Neuronal stem cell (in vitro differentiated cells): ENCODE results near the gene NAV2.

Source experiments
- DNase-seq: peaks from one replicate; pipeline ENCODE4 v3.0.0-alpha.2; 2013; ENCODE audit warnings: low spot score
- H2AFZ ChIP-seq: one replicate; pipeline ENCODE4 v1.6.1; 2013; ENCODE audit warnings: mild to moderate bottlenecking, low read length, inconsistent platforms
- H2AK5ac ChIP-seq: 2 replicates; pipeline ENCODE4 v1.6.1; 2013; ENCODE audit warnings: low read depth, mild to moderate bottlenecking, inconsistent platforms, low read length, moderate library complexity, mixed read lengths
- H2BK120ac ChIP-seq: 2 replicates; pipeline ENCODE4 v1.6.1; 2013; ENCODE audit warnings: low read depth, mild to moderate bottlenecking, inconsistent platforms, low read length, moderate library complexity, mixed read lengths
- H2BK12ac ChIP-seq: one replicate; pipeline ENCODE4 v1.6.1; 2013; ENCODE audit warnings: low read length, inconsistent platforms
- H2BK15ac ChIP-seq: 2 replicates; pipeline ENCODE4 v1.6.1; 2013; ENCODE audit warnings: mild to moderate bottlenecking, low read length, inconsistent platforms, mixed read lengths
- H2BK5ac ChIP-seq: one replicate; pipeline ENCODE4 v1.6.1; 2013; ENCODE audit warnings: inconsistent platforms, mild to moderate bottlenecking, low read length, moderate library complexity
- H3K14ac ChIP-seq: one replicate; pipeline ENCODE4 v1.6.1; 2013; ENCODE audit warnings: low read length, inconsistent platforms
- H3K18ac ChIP-seq: 2 replicates; pipeline ENCODE4 v1.6.1; 2013; ENCODE audit warnings: low read length, inconsistent platforms
- H3K23ac ChIP-seq: 2 replicates; pipeline ENCODE4 v1.6.1; 2013; ENCODE audit warnings: low read depth, mild to moderate bottlenecking, mixed read lengths, low read length, inconsistent platforms; ENCODE audit not compliant: poor library complexity
- H3K27ac ChIP-seq: replicated peaks from 3 replicates; pipeline ENCODE4 v1.5.1; 2013; ENCODE audit warnings: low read length, inconsistent platforms
- H3K27me3 ChIP-seq, 3 experiments: 2 replicates each; pipeline ENCODE4 v1.6.1; 2013; ENCODE audit warnings: low read length in 3 of 3, mild to moderate bottlenecking in 2 of 3, inconsistent platforms in 1 of 3, low read depth in 1 of 3, mixed read lengths in 1 of 3, moderate library complexity in 1 of 3; ENCODE audit not compliant: control insufficient read depth in 3 of 3, insufficient read depth in 3 of 3
- H3K36me3 ChIP-seq, 2 donors: replicated peaks in 1 of 2; 2 replicates each; pipeline ENCODE4 v1.6.1; 2013; ENCODE audit warnings: low read length in 2 of 2; ENCODE audit not compliant: control insufficient read depth in 2 of 2, insufficient read depth in 2 of 2
- H3K4ac ChIP-seq: 2 replicates; pipeline ENCODE4 v1.6.1; 2013; ENCODE audit warnings: inconsistent platforms, mild to moderate bottlenecking, low read length, moderate library complexity
- H3K4me1 ChIP-seq, 2 donors: 1 replicate in 1 of 2; 2 replicates in 1 of 2; pipeline ENCODE4 v1.6.1; 2013; ENCODE audit warnings: low read length in 2 of 2, low read depth in 1 of 2; ENCODE audit not compliant: control insufficient read depth in 2 of 2, insufficient read depth in 1 of 2
- H3K4me2 ChIP-seq: one replicate; pipeline ENCODE4 v1.6.1; 2013; ENCODE audit warnings: mild to moderate bottlenecking, low read length, inconsistent platforms; ENCODE audit not compliant: insufficient read depth, poor library complexity, severe bottlenecking
- H3K4me3 ChIP-seq, 2 donors: 2 replicates each; pipeline ENCODE4 v1.5.1; 2013; ENCODE audit warnings: low read length in 2 of 2, mild to moderate bottlenecking in 2 of 2, inconsistent platforms in 1 of 2, moderate library complexity in 1 of 2
- H3K79me1 ChIP-seq: one replicate; pipeline ENCODE4 v1.6.1; 2013; ENCODE audit warnings: low read depth, mild to moderate bottlenecking, inconsistent platforms, low read length, moderate library complexity
- H3K9ac ChIP-seq: one replicate; pipeline ENCODE4 v1.6.1; 2013; ENCODE audit warnings: mild to moderate bottlenecking, low read depth, low read length, inconsistent platforms; ENCODE audit not compliant: poor library complexity
- H3K9me3 ChIP-seq, 2 donors: replicated peaks in 1 of 2; 2 replicates each; pipeline versions ENCODE3 to v1.6.1; 2013; ENCODE audit warnings: low read length in 2 of 2, mild to moderate bottlenecking in 2 of 2, inconsistent platforms in 1 of 2, low read depth in 1 of 2, mixed read lengths in 1 of 2, moderate library complexity in 1 of 2; ENCODE audit not compliant: control insufficient read depth in 2 of 2, insufficient read depth in 1 of 2
- H4K8ac ChIP-seq: one replicate; pipeline ENCODE4 v1.6.1; 2013; ENCODE audit warnings: low read depth, mild to moderate bottlenecking, inconsistent platforms, low read length, moderate library complexity
- H4K91ac ChIP-seq: one replicate; pipeline ENCODE4 v1.6.1; 2013; ENCODE audit warnings: low read length, low read depth, mild to moderate bottlenecking, inconsistent platforms; ENCODE audit not compliant: poor library complexity
- WGBS, 2 donors: extraction: QIAGEN DNeasy Blood & Tissue Kit; methylation state at CpG; one replicate each; pipeline ENCODE4 v1.1.7; 2013; ENCODE audit warnings: missing lambda C conversion rate in 2 of 2, mixed read lengths in 1 of 2; ENCODE audit not compliant: insufficient read length in 2 of 2, insufficient replicate concordance in 1 of 2; ENCODE audit errors: extremely low coverage in 2 of 2; 5-methylcytosine and 5-hydroxymethylcytosine counted together

Gene NAV2

GRCh38 chr11:19848219-19848618 lies 135.6 kb downstream of the NAV2 start:
- Histone ChIP-seq H4K91ac (no peak overlapping the region), H2BK15ac (no peak overlapping the region), H3K4me2 (no peak overlapping the region), H3K4ac (no peak overlapping the region), H3K27me3 (no peaks in the 10 kb centered on the region), H2AK5ac (no peak overlapping the region), H2AFZ (no peak overlapping the region), H3K4me1 (peaks cover 13 to 49% of the 10 kb centered on the region in 2 donors), H4K8ac (no peak overlapping the region), H3K4me3 (no peak overlapping the region), H3K14ac (no peak overlapping the region), H2BK12ac (no peak overlapping the region), H2BK120ac (no peak overlapping the region), H3K9ac (no peak overlapping the region), H3K79me1 (no peaks in the 10 kb centered on the region), H3K18ac (no peak overlapping the region), H3K36me3 (peaks cover 0 to under 1% of the 10 kb centered on the region in 2 donors), H3K27ac (no peak overlapping the region), H3K9me3 (peaks cover 0 to 5% of the 10 kb centered on the region in 2 donors), H3K23ac (no peak overlapping the region), H2BK5ac (no peak overlapping the region)
- DNase-seq = peak; percentile 32
- no CpG with 5 or more reads among the region's 2 CpGs for WGBS, 2 donors

- no peaks in the 10 kb centered on the region for H3K36me3 ChIP-seq
- H3K23ac ChIP-seq = no peak overlapping the region
- peaks cover 15 to 49% of the 10 kb centered on the region in 2 donors for H3K4me1 ChIP-seq
- WGBS, 2 donors = no CpG with 5 or more reads among the region's 6 CpGs
- H3K18ac ChIP-seq = no peak overlapping the region
- H3K79me1 ChIP-seq = no peaks in the 10 kb centered on the region
- no peaks in the 10 kb centered on the region for H3K27me3 ChIP-seq
- H3K4me3 ChIP-seq = no peak overlapping the region
- H2AK5ac ChIP-seq = no peak overlapping the region
- no peak overlapping the region for H3K14ac ChIP-seq
- no peak overlapping the region for H3K4me2 ChIP-seq
- no peak overlapping the region for H3K9ac ChIP-seq
- H2BK15ac ChIP-seq = no peak overlapping the region
- no peak for DNase-seq
- H4K91ac ChIP-seq = no peak overlapping the region
- H3K4ac ChIP-seq = no peak overlapping the region
- H4K8ac ChIP-seq = no peak overlapping the region
- H2BK5ac ChIP-seq = no peak overlapping the region
- no peak overlapping the region for H2BK12ac ChIP-seq
- no peak overlapping the region for H2BK120ac ChIP-seq
- peaks cover 0 to 5% of the 10 kb centered on the region in 2 donors for H3K9me3 ChIP-seq
- no peak overlapping the region for H2AFZ ChIP-seq
- H3K27ac ChIP-seq = no peak overlapping the region
Observed at GRCh38 chr11:19849107-19849789, 136.6 kb downstream of the NAV2 start.

- no peak overlapping the region for H3K18ac ChIP-seq
- no peak overlapping the region for H2BK12ac ChIP-seq
- no peak overlapping the region for H3K4ac ChIP-seq
- H3K14ac ChIP-seq = no peak overlapping the region
- H4K8ac ChIP-seq = no peak overlapping the region
- no peak overlapping the region for H2BK15ac ChIP-seq
- no peak overlapping the region for H3K4me3 ChIP-seq
- H3K4me2 ChIP-seq = no peak overlapping the region
- no peak for DNase-seq
- H3K27ac ChIP-seq = no peak overlapping the region
- peaks cover 0 to 5% of the 10 kb centered on the region in 2 donors for H3K9me3 ChIP-seq
- no peak overlapping the region for H2AFZ ChIP-seq
- no peaks in the 10 kb centered on the region for H3K79me1 ChIP-seq
- peaks cover 15 to 40% of the 10 kb centered on the region in 2 donors for H3K4me1 ChIP-seq
- H4K91ac ChIP-seq = no peak overlapping the region
- no peak overlapping the region for H3K9ac ChIP-seq
- no peak overlapping the region for H2BK5ac ChIP-seq
- no peaks in the 10 kb centered on the region for H3K27me3 ChIP-seq
- no peak overlapping the region for H2BK120ac ChIP-seq
- WGBS, 2 donors = no CpG with 5 or more reads among the region's 6 CpGs
- H2AK5ac ChIP-seq = no peak overlapping the region
- no peaks in the 10 kb centered on the region for H3K36me3 ChIP-seq
- H3K23ac ChIP-seq = no peak overlapping the region
Observed at GRCh38 chr11:19849947-19850593, 137.4 kb downstream of the NAV2 start.

GRCh38 chr11:19852288-19852687 lies 139.7 kb downstream of the NAV2 start:
- no peak overlapping the region for H3K9ac ChIP-seq
- DNase-seq = no peak
- WGBS, 2 donors = no CpG with 5 or more reads among the region's 2 CpGs
- H2BK5ac ChIP-seq = no peak overlapping the region
- peaks cover 11 to 18% of the 10 kb centered on the region in 2 donors for H3K4me1 ChIP-seq
- H3K18ac ChIP-seq = no peak overlapping the region
- no peak overlapping the region for H4K8ac ChIP-seq
- no peak overlapping the region for H2BK15ac ChIP-seq
- H3K4ac ChIP-seq = no peak overlapping the region
- no peaks in the 10 kb centered on the region for H3K36me3 ChIP-seq
- H3K27me3 ChIP-seq = no peaks in the 10 kb centered on the region
- no peak overlapping the region for H3K23ac ChIP-seq
- H2BK12ac ChIP-seq = no peak overlapping the region
- H2BK120ac ChIP-seq = no peak overlapping the region
- no peak overlapping the region for H3K4me2 ChIP-seq
- H3K4me3 ChIP-seq = no peak overlapping the region
- no peak overlapping the region for H4K91ac ChIP-seq
- peaks cover 0 to 5% of the 10 kb centered on the region in 2 donors for H3K9me3 ChIP-seq
- H3K27ac ChIP-seq = no peak overlapping the region
- H2AK5ac ChIP-seq = no peak overlapping the region
- H3K79me1 ChIP-seq = no peaks in the 10 kb centered on the region
- no peak overlapping the region for H2AFZ ChIP-seq
- no peak overlapping the region for H3K14ac ChIP-seq
